ENCODE measurements around the gene PMM2. TPM values are rescaled to one million over a fixed set of nuclear protein-coding genes. Genes with fewer than 3 reads are reported as not detected.

Gene PMM2
- total and polyA plus RNA-seq, 12 donors = 7.4 to 81.1 (median 26.3) TPM

- 79 to 88% (median 83%) methylated on average over 12 of the region's 12 CpGs for WGBS, 4 donors
- Histone ChIP-seq H3K27me3 (no peaks in the 10 kb centered on the region), H3K9me3 (replicated peaks in 1 of 3) (no peaks in the 10 kb centered on the region), H3K27ac (no peak overlapping the region), H3K4me3 (no peak overlapping the region), H3K36me3 (replicated peaks in 1 of 2) (no peaks in the 10 kb centered on the region), H3K4me1 (replicated peaks in 1 of 2) (no peaks in the 10 kb centered on the region)
- intact Hi-C loops (cut with DNase I) = no loop called here
- no peak for DNase-seq
- TF ChIP-seq POLR2A (IDR thresholded peaks at IDR 0.05) = no peak
- TF ChIP-seq, protein P1, sequence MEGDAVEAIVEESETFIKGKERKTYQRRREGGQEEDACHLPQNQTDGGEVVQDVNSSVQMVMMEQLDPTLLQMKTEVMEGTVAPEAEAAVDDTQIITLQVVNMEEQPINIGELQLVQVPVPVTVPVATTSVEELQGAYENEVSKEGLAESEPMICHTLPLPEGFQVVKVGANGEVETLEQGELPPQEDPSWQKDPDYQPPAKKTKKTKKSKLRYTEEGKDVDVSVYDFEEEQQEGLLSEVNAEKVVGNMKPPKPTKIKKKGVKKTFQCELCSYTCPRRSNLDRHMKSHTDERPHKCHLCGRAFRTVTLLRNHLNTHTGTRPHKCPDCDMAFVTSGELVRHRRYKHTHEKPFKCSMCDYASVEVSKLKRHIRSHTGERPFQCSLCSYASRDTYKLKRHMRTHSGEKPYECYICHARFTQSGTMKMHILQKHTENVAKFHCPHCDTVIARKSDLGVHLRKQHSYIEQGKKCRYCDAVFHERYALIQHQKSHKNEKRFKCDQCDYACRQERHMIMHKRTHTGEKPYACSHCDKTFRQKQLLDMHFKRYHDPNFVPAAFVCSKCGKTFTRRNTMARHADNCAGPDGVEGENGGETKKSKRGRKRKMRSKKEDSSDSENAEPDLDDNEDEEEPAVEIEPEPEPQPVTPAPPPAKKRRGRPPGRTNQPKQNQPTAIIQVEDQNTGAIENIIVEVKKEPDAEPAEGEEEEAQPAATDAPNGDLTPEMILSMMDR (IDR thresholded peaks at IDR 0.05) = no peak
Observed at GRCh38 chr16:8768692-8769091, 28.9 kb upstream of the PMM2 start.

DNA sequence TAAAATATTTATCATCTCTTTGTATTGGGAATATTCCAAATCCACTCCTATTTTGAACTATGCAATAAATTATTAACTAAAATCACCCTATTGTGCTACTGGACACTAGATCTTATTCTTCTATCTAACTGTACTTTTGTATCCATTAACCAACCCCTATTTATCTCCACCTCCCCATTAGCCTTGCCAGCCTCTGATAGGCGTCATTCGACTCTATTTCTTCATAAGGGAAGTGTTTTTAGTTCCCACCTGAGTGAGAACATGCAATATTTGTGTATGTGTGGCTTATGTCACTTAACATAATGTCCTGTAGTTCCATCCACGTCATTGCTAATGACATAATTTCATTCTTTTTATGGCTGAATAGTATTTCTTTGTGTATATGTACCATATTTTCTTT lies 24.1 kb upstream of the PMM2 start:
- WGBS, 4 donors = 70 to 86% (median 71%) methylated on average over 3 of the region's 3 CpGs
- DNase-seq = no peak
- H3K27me3 ChIP-seq = no peaks in the 10 kb centered on the region
- H3K36me3 ChIP-seq (replicated peaks in 1 of 2) = peaks cover 0 to 4% of the 10 kb centered on the region in 2 donors
- H3K27ac ChIP-seq = no peak overlapping the region
- TF ChIP-seq POLR2A (IDR thresholded peaks at IDR 0.05) = no peak
- TF ChIP-seq, protein P1 (IDR thresholded peaks at IDR 0.05) = no peak
- intact Hi-C loops (cut with DNase I) = no loop called here
- no peak overlapping the region for H3K4me3 ChIP-seq
- no peaks in the 10 kb centered on the region for H3K9me3 ChIP-seq (replicated peaks in 1 of 3)
- no peaks in the 10 kb centered on the region for H3K4me1 ChIP-seq (replicated peaks in 1 of 2)

DNA sequence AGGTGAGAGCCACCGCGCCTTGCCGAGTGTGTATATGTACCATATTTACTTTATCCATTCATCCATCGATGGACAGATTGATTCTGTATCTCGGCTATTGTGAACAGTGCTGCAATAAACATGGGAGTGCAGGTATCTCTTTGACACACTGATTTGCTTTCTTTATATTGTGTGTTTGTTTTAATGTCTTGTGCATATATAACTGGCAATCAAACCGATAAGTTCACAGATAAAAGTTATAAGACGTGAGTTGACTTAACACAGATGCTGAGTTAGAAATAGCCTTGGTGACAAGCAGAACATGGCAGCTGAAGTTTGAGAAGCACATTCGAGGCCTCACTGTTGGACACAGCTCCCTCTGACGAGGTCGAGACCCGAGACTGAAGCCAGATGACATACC lies 23.4 kb upstream of the PMM2 start:
- TF ChIP-seq, protein P1 (IDR thresholded peaks at IDR 0.05) = no peak
- no peak for TF ChIP-seq POLR2A (IDR thresholded peaks at IDR 0.05)
- Histone ChIP-seq H3K27me3 (no peaks in the 10 kb centered on the region), H3K36me3 (replicated peaks in 1 of 2) (peaks cover 0 to 4% of the 10 kb centered on the region in 2 donors), H3K4me3 (no peak overlapping the region), H3K9me3 (replicated peaks in 1 of 3) (no peaks in the 10 kb centered on the region), H3K27ac (no peak overlapping the region), H3K4me1 (replicated peaks in 1 of 2) (no peaks in the 10 kb centered on the region)
- WGBS, 4 donors = 90 to 93% (median 91%) methylated on average over 11 of the region's 11 CpGs
- DNase-seq = no peak
- intact Hi-C loops (cut with DNase I) = no loop called here

- WGBS, 4 donors = 81 to 100% (median 89%) methylated on average over 1 of the region's 1 CpG
- Histone ChIP-seq H3K27me3 (no peaks in the 10 kb centered on the region), H3K9me3 (replicated peaks in 1 of 3) (no peaks in the 10 kb centered on the region), H3K36me3 (replicated peaks in 1 of 2) (peaks cover 0 to 11% of the 10 kb centered on the region in 2 donors), H3K4me3 (no peak overlapping the region), H3K27ac (no peak overlapping the region), H3K4me1 (replicated peaks in 1 of 2) (no peaks in the 10 kb centered on the region)
- intact Hi-C loops (cut with DNase I) = no loop called here
- no peak for DNase-seq
- TF ChIP-seq, protein P1 (IDR thresholded peaks at IDR 0.05) = no peak
- TF ChIP-seq POLR2A (IDR thresholded peaks at IDR 0.05) = no peak
Observed at GRCh38 chr16:8775359-8775758, 22.3 kb upstream of the PMM2 start.

Measured in adrenal gland (tissue), 12 donors.